ENCODE results near the gene SLC7A4. TPM values are rescaled to one million over a fixed set of nuclear protein-coding genes. Genes with fewer than 3 reads are reported as not detected.

The SLC7A4 gene
- total RNA-seq, 4 donors from 2014 or later: 0.23 to 1.2 (median 0.37) TPM

DNA sequence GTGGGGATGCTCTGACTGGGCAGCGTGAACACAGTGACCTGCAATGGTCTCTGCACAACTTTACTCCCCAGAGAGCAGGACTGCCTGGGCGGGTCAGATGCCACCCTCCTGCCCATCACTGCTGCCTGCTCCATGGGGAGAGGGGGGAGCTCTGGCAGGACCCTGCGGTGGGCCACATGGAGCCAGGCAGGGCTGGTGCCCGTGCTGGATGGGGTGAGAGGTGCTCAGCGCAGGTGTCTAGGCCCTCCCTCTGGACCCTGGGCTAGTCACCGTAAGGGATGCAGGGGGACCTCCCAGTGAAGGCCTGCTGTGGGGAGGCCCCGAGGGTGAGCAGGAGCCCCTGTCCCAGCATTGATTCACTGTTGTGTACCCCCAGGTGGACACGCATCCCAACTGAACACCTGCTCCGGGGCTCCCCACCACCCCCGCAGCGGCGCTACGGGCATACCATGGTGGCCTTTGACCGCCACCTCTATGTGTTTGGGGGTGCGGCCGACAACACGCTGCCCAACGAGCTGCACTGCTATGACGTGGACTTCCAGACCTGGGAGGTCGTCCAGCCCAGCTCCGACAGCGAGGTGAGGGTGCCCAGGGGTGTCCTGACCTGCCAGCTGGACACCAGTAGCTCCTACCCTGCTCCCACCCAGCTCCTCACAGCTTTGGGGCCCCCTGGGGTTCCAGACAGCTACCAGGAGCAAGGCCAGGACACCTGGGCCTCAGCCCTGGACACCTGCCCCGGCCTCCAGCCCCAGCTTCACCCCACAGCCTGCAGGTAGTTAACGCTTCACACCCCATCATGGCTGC lies 40.9 kb downstream of the SLC7A4 start:
- no peak overlapping the region for H3K4me3 ChIP-seq
- H3K4me1 ChIP-seq: no peaks in the 10 kb centered on the region
- WGBS, 2 donors (ENCODE audit: low coverage in 1 of 2): 93% methylated on average over 3 of the region's 24 CpGs; no CpG with 5 or more reads in 1 of the 2 donors
- no peak for TF ChIP-seq EP300 (IDR thresholded peaks at IDR 0.05)
- no peaks in the 10 kb centered on the region for H3K9me3 ChIP-seq
- no peak overlapping the region for H3K27ac ChIP-seq
- H3K36me3 ChIP-seq: peaks cover 0 to 99% of the 10 kb centered on the region in 2 donors
- no peaks in the 10 kb centered on the region for H3K27me3 ChIP-seq
- no peak for ATAC-seq

DNA sequence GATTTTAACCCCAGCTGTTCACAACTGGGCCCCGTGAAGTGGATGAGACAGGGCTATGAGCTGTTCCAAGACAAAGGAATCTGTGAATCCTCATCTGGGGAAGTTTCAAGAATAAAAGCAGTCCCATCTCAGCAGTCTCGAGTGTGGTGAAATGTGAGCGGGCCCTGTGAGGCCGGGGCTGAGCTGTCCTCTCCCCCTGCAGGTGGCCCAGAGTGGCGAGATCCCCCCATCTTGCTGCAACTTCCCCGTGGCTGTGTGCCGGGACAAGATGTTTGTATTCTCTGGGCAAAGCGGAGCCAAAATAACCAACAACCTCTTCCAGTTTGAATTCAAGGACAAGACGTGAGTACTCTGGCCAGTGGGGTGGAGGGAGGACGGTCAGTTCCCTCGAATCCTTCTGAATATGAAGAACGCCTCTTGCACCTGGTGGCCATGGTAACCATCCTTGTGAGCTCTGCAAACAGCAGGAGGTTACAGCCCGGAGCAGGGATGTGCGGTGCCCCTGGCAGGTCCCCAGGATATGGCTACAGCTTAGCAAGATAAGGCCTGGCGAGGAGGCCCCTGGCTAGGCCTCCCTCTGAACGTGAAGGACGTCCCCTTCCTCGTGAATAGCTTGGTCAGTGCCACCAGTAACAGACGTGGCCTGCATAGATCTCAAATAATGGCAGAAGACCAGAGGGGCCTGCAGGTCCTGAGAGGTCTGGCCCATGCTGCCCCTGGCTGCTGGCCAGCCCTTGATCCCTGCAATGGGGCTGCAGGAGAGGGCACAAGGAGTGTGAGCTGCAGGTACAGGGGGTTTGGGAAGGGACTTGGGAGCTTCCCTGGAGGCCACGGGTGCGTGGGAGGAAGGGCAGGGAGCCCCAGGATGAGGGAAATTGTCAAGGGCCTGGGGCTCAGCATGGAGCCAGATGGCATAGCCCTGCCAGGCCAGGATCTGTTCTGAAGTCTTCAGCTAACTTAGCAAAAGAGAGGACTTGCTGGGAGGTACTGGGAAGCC lies 41.9 kb downstream of the SLC7A4 start:
- H3K27me3 ChIP-seq: no peaks in the 10 kb centered on the region
- WGBS, 2 donors (ENCODE audit: low coverage in 1 of 2): 68 to 88% methylated on average over 7 to 8 of the region's 21 CpGs
- TF ChIP-seq POLR2AphosphoS5 (IDR thresholded peaks at IDR 0.05) (no peak), EP300 (IDR thresholded peaks at IDR 0.05) (no peak), POLR2A (IDR thresholded peaks at IDR 0.05) (no peak)
- TF ChIP-seq, protein P1, sequence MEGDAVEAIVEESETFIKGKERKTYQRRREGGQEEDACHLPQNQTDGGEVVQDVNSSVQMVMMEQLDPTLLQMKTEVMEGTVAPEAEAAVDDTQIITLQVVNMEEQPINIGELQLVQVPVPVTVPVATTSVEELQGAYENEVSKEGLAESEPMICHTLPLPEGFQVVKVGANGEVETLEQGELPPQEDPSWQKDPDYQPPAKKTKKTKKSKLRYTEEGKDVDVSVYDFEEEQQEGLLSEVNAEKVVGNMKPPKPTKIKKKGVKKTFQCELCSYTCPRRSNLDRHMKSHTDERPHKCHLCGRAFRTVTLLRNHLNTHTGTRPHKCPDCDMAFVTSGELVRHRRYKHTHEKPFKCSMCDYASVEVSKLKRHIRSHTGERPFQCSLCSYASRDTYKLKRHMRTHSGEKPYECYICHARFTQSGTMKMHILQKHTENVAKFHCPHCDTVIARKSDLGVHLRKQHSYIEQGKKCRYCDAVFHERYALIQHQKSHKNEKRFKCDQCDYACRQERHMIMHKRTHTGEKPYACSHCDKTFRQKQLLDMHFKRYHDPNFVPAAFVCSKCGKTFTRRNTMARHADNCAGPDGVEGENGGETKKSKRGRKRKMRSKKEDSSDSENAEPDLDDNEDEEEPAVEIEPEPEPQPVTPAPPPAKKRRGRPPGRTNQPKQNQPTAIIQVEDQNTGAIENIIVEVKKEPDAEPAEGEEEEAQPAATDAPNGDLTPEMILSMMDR (IDR thresholded peaks at IDR 0.05): no peak
- H3K9me3 ChIP-seq: no peaks in the 10 kb centered on the region
- no peak overlapping the region for H3K4me3 ChIP-seq
- peaks cover 0 to 96% of the 10 kb centered on the region in 2 donors for H3K36me3 ChIP-seq
- ATAC-seq: no peak
- H3K27ac ChIP-seq: no peak overlapping the region
- H3K4me1 ChIP-seq: no peaks in the 10 kb centered on the region

DNA sequence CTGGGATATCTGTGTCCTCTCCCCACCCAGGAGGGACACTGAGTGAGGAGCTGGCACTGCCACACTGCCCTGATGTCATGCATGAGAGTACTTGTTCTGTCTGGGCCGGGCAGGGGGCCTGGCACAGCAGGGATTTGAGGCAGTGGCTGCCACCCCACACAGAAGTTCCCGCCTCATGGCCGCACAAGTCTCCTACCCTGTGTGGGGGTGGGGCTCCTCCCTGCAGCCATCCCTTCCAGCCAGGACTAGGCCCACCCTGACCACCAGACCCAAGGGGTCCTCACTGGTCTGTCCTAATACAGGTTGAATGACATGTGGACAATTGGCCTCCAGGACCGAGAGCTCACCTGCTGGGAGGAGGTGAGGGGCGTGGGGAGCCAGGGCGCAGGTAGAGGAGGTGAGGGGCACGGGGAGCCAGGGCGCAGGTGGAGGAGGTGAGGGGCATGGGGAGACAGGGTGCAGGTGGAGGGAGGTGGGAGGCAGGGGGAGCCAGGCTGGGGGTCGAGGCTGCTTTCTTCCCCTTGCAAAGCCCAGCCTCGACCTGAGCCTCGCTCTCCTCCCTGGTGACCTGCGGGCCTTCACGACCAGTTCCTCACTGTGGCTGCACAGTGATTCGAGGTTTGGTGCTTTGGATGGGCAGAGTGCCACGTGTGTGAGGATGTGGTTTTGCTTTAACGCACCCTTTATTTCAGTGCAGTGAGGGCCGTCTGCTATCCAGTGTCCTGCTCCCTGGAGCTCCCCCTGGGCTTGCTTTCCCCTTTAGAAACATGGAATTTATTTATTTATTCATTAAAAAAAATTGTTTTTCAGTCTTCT lies 42.8 kb downstream of the SLC7A4 start:
- Histone ChIP-seq H3K9me3 (no peaks in the 10 kb centered on the region), H3K36me3 (peaks cover 0 to 96% of the 10 kb centered on the region in 2 donors), H3K27ac (no peak overlapping the region), H3K4me1 (peaks cover 0 to 2% (median 0%) of the 10 kb centered on the region in 3 donors), H3K4me3 (no peak overlapping the region), H3K27me3 (no peaks in the 10 kb centered on the region)
- WGBS, 2 donors (ENCODE audit: low coverage in 1 of 2): 71 to 77% methylated on average over 3 to 4 of the region's 17 CpGs
- no peak for ATAC-seq
- TF ChIP-seq POLR2A (IDR thresholded peaks at IDR 0.05) (no peak), POLR2AphosphoS5 (IDR thresholded peaks at IDR 0.05) (no peak), EP300 (IDR thresholded peaks at IDR 0.05) (no peak)

DNA sequence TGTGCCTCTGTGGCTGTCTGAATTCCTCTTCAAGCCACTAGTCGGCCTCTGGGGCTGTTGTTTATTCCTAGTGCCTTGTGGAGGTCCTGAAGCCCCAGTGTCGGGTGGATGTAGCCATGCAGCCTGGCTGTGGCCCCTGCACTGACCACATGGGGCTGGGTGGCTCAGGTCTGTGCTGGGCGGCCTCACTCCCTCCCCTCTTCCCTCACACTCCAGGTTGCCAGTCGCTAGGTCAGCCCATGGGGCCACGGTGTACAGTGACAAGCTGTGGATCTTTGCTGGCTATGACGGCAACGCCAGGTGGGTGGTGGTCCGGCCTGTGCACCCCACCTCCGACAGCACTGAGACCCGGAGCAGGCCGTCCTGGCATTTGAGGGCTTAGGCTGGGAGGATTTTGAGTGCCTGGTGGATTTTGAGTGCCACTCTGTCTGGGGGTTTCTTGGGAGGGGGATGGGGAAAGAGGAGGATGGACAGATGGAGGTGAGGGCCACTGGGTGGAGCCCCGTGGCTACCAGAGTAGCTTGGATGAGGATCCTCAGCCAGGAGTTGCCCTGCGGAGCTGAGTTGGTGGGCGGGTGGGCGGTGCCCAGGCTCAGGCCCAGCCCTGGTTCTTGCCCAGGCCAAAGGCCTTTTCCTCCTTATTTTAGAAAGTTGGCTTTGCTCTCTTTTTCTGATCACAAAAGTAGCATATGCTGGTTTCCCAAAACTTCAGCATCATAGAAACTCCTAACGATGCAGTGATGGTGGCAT lies 43.6 kb downstream of the SLC7A4 start:
- TF ChIP-seq POLR2AphosphoS5 (IDR thresholded peaks at IDR 0.05) (no peak), POLR2A (IDR thresholded peaks at IDR 0.05) (no peak), EP300 (IDR thresholded peaks at IDR 0.05) (no peak)
- TF ChIP-seq, protein P1 (IDR thresholded peaks at IDR 0.05): no peak
- no peaks in the 10 kb centered on the region for H3K9me3 ChIP-seq
- no peak overlapping the region for H3K27ac ChIP-seq
- no peaks in the 10 kb centered on the region for H3K27me3 ChIP-seq
- H3K4me1 ChIP-seq: peaks cover 0 to 10% (median 3%) of the 10 kb centered on the region in 3 donors
- no peak overlapping the region for H3K4me3 ChIP-seq
- H3K36me3 ChIP-seq: peaks cover 0 to 94% of the 10 kb centered on the region in 2 donors
- WGBS, 2 donors (ENCODE audit: low coverage in 1 of 2): 63% methylated on average over 2 of the region's 16 CpGs; no CpG with 5 or more reads in 1 of the 2 donors
- ATAC-seq: no peak

DNA sequence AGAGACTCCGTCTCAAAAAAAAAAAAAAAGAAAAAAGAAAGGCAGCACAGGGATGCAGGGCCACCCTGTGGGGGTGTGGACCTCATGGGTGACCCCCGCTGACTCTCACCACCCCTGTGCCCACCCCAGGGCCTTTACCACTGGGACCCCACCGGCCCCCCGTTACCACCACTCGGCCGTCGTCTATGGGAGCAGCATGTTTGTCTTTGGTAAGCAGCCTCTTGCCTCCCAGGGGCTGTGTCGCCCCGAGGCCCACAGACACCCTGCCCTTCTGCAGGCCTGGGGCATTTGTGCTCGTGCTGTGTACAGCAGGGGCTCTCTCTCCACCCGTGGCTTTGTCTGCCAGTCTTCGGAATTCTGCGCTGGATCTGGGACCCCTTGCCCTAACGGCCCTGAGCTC lies 45.0 kb downstream of the SLC7A4 start:
- H3K9me3 ChIP-seq: no peaks in the 10 kb centered on the region
- H3K36me3 ChIP-seq: peaks cover 0 to 84% of the 10 kb centered on the region in 2 donors
- no peak overlapping the region for H3K4me3 ChIP-seq
- no peak for ATAC-seq
- H3K27me3 ChIP-seq: no peaks in the 10 kb centered on the region
- TF ChIP-seq POLR2A (IDR thresholded peaks at IDR 0.05): no peak
- TF ChIP-seq POLR2AphosphoS5 (IDR thresholded peaks at IDR 0.05): no peak
- TF ChIP-seq, protein P1 (IDR thresholded peaks at IDR 0.05): no peak
- no peak for TF ChIP-seq EP300 (IDR thresholded peaks at IDR 0.05)
- peaks cover 0 to 22% (median 13%) of the 10 kb centered on the region in 3 donors for H3K4me1 ChIP-seq
- H3K27ac ChIP-seq: no peak overlapping the region
- 80% methylated on average over 3 of the region's 14 CpGs; no CpG with 5 or more reads in 1 of the 2 donors for WGBS, 2 donors (ENCODE audit: low coverage in 1 of 2)

Measured in gastroesophageal sphincter (tissue), 4 donors.